ENCODE results near the gene PARN.
"Not testable (repeated sequence)": the region's sequence is repeated elsewhere in the genome, so short reads cannot be mapped to it uniquely, and the experiment has no call there.

- TF ChIP-seq CTCF (IDR thresholded peaks at IDR 0.05; ENCODE audit: poor library complexity, severe bottlenecking); EP300 (conservative IDR thresholded peaks at IDR 0.05; ENCODE audit: poor library complexity, severe bottlenecking); TAF1 (IDR thresholded peaks at IDR 0.05; ENCODE audit: low read depth); POLR2AphosphoS5 (IDR thresholded peaks at IDR 0.05); RAD21 (conservative IDR thresholded peaks at IDR 0.05); SMC3 (conservative IDR thresholded peaks at IDR 0.05; ENCODE audit: poor library complexity); MXI1 (conservative IDR thresholded peaks at IDR 0.05; ENCODE audit: poor library complexity, severe bottlenecking); EZH2 (IDR thresholded peaks at IDR 0.05; ENCODE audit: borderline replicate concordance, insufficient read depth, low read length, poor library complexity, severe bottlenecking); REST (IDR thresholded peaks at IDR 0.05; ENCODE audit: borderline replicate concordance): not testable (repeated sequence)
These were observed 201.0 kb downstream of the PARN start for GRCh38 chr16:14428971-14429637.

Data from neural cell (in vitro differentiated cells).